WI38 (cell line): Measurements from ENCODE around the gene RFX2.

Source experiments
- H3K4me3 ChIP-seq: 2 replicates; pipeline ENCODE4 v1.5.1; 2011; ENCODE audit warnings: low read depth, mild to moderate bottlenecking, control low read depth, low read length
- CTCF ChIP-seq: IDR thresholded peaks from 2 replicates; pipeline ENCODE4 v1.5.1; 2012; ENCODE audit warnings: low read depth, mild to moderate bottlenecking, control low read depth, low read length

Gene RFX2

GRCh38 chr19:6022570-6023064, 87.7 kb downstream of the RFX2 start:
- TF ChIP-seq CTCF: no peak
- no peak overlapping the region for H3K4me3 ChIP-seq

DNA sequence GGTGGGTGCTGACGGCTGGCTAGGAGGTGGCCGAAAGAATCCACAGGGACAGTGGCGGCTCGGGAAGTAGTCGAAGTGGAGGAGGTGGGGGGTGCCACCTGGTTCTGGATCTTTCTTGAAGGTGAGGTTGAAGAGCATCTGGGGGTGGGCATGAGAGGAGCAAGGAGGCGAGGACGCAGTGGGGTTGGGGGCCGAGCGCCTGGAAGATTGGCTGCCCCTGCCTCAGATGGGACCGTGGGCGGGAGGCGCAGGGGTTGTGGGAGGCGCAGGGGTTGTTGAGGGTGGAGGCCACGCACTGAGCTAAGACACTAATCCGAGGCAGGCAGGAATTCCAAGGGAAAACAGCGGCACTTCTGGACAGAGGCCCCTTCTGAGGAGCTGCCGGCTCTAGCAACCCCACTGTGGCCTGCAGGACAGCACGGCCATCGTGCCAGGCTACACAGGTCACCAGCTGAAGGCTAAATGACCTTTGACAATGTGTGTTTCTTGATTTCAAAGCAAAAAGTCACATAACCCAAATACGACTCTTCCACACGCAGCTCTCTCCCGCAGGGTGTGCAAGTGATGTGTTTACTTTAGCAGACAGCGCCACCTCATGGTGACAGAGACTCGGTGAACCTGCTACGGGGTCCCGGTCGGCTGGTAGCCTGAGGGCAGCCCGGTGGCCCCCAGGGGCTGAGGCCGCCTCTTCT, 88.3 kb downstream of the RFX2 start:
- peak; percentile 49 for TF ChIP-seq CTCF
- no peak overlapping the region for H3K4me3 ChIP-seq

GRCh38 chr19:6020972-6021805, 89.1 kb downstream of the RFX2 start:
- no peak for TF ChIP-seq CTCF
- no peak overlapping the region for H3K4me3 ChIP-seq

- no peak overlapping the region for H3K4me3 ChIP-seq
- no peak for TF ChIP-seq CTCF
Observed at GRCh38 chr19:6020166-6020882, 90.0 kb downstream of the RFX2 start.

DNA sequence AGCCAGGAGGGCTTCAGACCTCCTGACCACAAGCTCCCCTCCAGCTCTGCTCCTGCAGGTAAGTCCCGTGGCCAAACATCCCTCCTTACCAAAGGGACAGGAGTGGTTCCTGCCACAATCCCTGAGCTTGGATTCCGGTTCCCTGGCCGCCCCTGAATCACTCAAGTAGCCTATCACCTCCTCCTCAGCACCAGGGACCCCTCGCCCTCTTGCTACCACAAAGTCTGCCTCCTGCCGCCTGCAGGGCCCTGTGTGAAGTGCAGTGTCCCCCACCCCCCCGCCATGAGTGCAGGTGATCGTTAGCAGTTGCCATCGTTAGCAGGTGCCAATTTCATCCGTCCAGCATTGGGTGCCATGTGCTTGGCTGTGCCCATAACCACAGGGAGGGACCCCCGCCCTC, 91.5 kb downstream of the RFX2 start:
- TF ChIP-seq CTCF: 0 out of 2 replicates have a peak, but pooled peaks have one; percentile 19

GRCh38 chr19:6017576-6017975, 92.7 kb downstream of the RFX2 start:
- no peak for TF ChIP-seq CTCF
- no peak overlapping the region for H3K4me3 ChIP-seq

More for the DNA sequence above, 91.5 kb downstream of the RFX2 start:
- no peak overlapping the region for H3K4me3 ChIP-seq
